Measurements from ENCODE around the gene DENND10.

Gene DENND10

GRCh38 chr10:119112056-119112455, 8.1 kb downstream of the DENND10 start:
- H3K27me3 ChIP-seq (ENCODE audit: low read depth, low read length), result no peaks in the 10 kb centered on the region
- H4K20me1 ChIP-seq (ENCODE audit: insufficient read depth, low read length), result no peaks in the 10 kb centered on the region
- H3K27ac ChIP-seq (ENCODE audit: low read length), result no peak overlapping the region
- TF ChIP-seq EZH2phosphoT487 (IDR thresholded peaks at IDR 0.05; ENCODE audit: low read depth) (no peak), CTCF (IDR thresholded peaks at IDR 0.05; ENCODE audit: low read depth, low read length) (no peak)
- H3K4me2 ChIP-seq (ENCODE audit: low read length), result no peak overlapping the region
- no peaks in the 10 kb centered on the region for H3K4me1 ChIP-seq (ENCODE audit: low read length)
- no peaks in the 10 kb centered on the region for H3K9me3 ChIP-seq (ENCODE audit: insufficient read depth, low read length)
- no peak overlapping the region for H2AFZ ChIP-seq (ENCODE audit: low read depth, low read length)
- H3K4me3 ChIP-seq (ENCODE audit: low read length), result no peak overlapping the region
- no peaks in the 10 kb centered on the region for H3K36me3 ChIP-seq (replicated peaks; ENCODE audit: low read depth, low read length)
- no peaks in the 10 kb centered on the region for H3K79me2 ChIP-seq (ENCODE audit: low read length)
- H3K9ac ChIP-seq (ENCODE audit: low read length), result no peak overlapping the region

GRCh38 chr10:119113751-119114732, 10.1 kb downstream of the DENND10 start:
- no peak overlapping the region for H3K4me2 ChIP-seq (ENCODE audit: low read length)
- H2AFZ ChIP-seq (ENCODE audit: low read depth, low read length), result no peak overlapping the region
- H3K4me3 ChIP-seq (ENCODE audit: low read length), result no peak overlapping the region
- no peaks in the 10 kb centered on the region for H3K4me1 ChIP-seq (ENCODE audit: low read length)
- H3K79me2 ChIP-seq (ENCODE audit: low read length), result no peaks in the 10 kb centered on the region
- H4K20me1 ChIP-seq (ENCODE audit: insufficient read depth, low read length), result no peaks in the 10 kb centered on the region
- H3K9me3 ChIP-seq (ENCODE audit: insufficient read depth, low read length), result no peaks in the 10 kb centered on the region
- H3K27ac ChIP-seq (ENCODE audit: low read length), result no peak overlapping the region
- H3K36me3 ChIP-seq (replicated peaks; ENCODE audit: low read depth, low read length), result no peaks in the 10 kb centered on the region
- H3K27me3 ChIP-seq (ENCODE audit: low read depth, low read length), result no peaks in the 10 kb centered on the region
- TF ChIP-seq EZH2phosphoT487 (IDR thresholded peaks at IDR 0.05; ENCODE audit: low read depth) (no peak), CTCF (IDR thresholded peaks at IDR 0.05; ENCODE audit: low read depth, low read length) (no peak)
- H3K9ac ChIP-seq (ENCODE audit: low read length), result no peak overlapping the region

GRCh38 chr10:119115926-119116325, 12.0 kb downstream of the DENND10 start:
- H3K36me3 ChIP-seq (replicated peaks; ENCODE audit: low read depth, low read length), result no peaks in the 10 kb centered on the region
- no peak overlapping the region for H3K9ac ChIP-seq (ENCODE audit: low read length)
- no peak for TF ChIP-seq EZH2phosphoT487 (IDR thresholded peaks at IDR 0.05; ENCODE audit: low read depth)
- TF ChIP-seq CTCF (IDR thresholded peaks at IDR 0.05; ENCODE audit: low read depth, low read length), result no peak
- H3K4me3 ChIP-seq (ENCODE audit: low read length), result no peak overlapping the region
- no peaks in the 10 kb centered on the region for H3K9me3 ChIP-seq (ENCODE audit: insufficient read depth, low read length)
- no peaks in the 10 kb centered on the region for H4K20me1 ChIP-seq (ENCODE audit: insufficient read depth, low read length)
- H2AFZ ChIP-seq (ENCODE audit: low read depth, low read length), result no peak overlapping the region
- H3K27me3 ChIP-seq (ENCODE audit: low read depth, low read length), result no peaks in the 10 kb centered on the region
- no peaks in the 10 kb centered on the region for H3K4me1 ChIP-seq (ENCODE audit: low read length)
- H3K4me2 ChIP-seq (ENCODE audit: low read length), result no peak overlapping the region
- H3K79me2 ChIP-seq (ENCODE audit: low read length), result no peaks in the 10 kb centered on the region
- no peak overlapping the region for H3K27ac ChIP-seq (ENCODE audit: low read length)

GRCh38 chr10:119116326-119116951, 12.5 kb downstream of the DENND10 start:
- no peaks in the 10 kb centered on the region for H3K36me3 ChIP-seq (replicated peaks; ENCODE audit: low read depth, low read length)
- H3K27ac ChIP-seq (ENCODE audit: low read length), result no peak overlapping the region

More at GRCh38 chr10:119116326-119116951, 12.5 kb downstream of the DENND10 start:
- Histone ChIP-seq H3K9ac (ENCODE audit: low read length) (no peak overlapping the region), H2AFZ (ENCODE audit: low read depth, low read length) (no peak overlapping the region), H3K4me2 (ENCODE audit: low read length) (no peak overlapping the region), H4K20me1 (ENCODE audit: insufficient read depth, low read length) (no peaks in the 10 kb centered on the region), H3K4me1 (ENCODE audit: low read length) (no peaks in the 10 kb centered on the region), H3K79me2 (ENCODE audit: low read length) (no peaks in the 10 kb centered on the region), H3K9me3 (ENCODE audit: insufficient read depth, low read length) (no peaks in the 10 kb centered on the region), H3K4me3 (ENCODE audit: low read length) (no peak overlapping the region), H3K27me3 (ENCODE audit: low read depth, low read length) (no peaks in the 10 kb centered on the region)
- TF ChIP-seq EZH2phosphoT487 (IDR thresholded peaks at IDR 0.05; ENCODE audit: low read depth) (no peak), CTCF (IDR thresholded peaks at IDR 0.05; ENCODE audit: low read depth, low read length) (no peak)
